Duodenal mucosa (tissue), 2 donors: ENCODE data around the gene UBE2U.
"Not testable (repeated sequence)": the region's sequence is repeated elsewhere in the genome, so short reads cannot be mapped to it uniquely, and the experiment has no call there.

Experiments used
- H3K27ac ChIP-seq: one replicate; pipeline ENCODE4 v1.7.0; 2013; ENCODE audit warnings: low read depth, low read length
- H3K27me3 ChIP-seq, 2 donors: one replicate each; pipeline ENCODE4 v1.7.0; 2013; ENCODE audit warnings: low read length in 2 of 2, control low read depth in 1 of 2; ENCODE audit not compliant: insufficient read depth in 2 of 2, control insufficient read depth in 1 of 2
- H3K36me3 ChIP-seq, 2 donors: one replicate each; pipeline ENCODE4 v1.7.0; 2013; ENCODE audit warnings: low read length in 2 of 2, control low read depth in 1 of 2; ENCODE audit not compliant: insufficient read depth in 2 of 2, control insufficient read depth in 1 of 2
- H3K4me1 ChIP-seq, 2 donors: one replicate each; pipeline ENCODE4 v1.7.0; 2013; ENCODE audit warnings: low read length in 2 of 2, control low read depth in 1 of 2; ENCODE audit not compliant: insufficient read depth in 2 of 2, control insufficient read depth in 1 of 2
- H3K4me3 ChIP-seq, 2 donors: one replicate each; pipeline ENCODE4 v1.7.0; 2013; ENCODE audit warnings: low read length in 2 of 2, low read depth in 1 of 2
- H3K9ac ChIP-seq, 2 donors: one replicate each; pipeline ENCODE4 v1.7.0; 2013; ENCODE audit warnings: low read length in 2 of 2, low read depth in 1 of 2
- H3K9me3 ChIP-seq, 2 donors: one replicate each; pipeline ENCODE4 v1.7.0; 2013; ENCODE audit warnings: low read length in 2 of 2, control low read depth in 1 of 2; ENCODE audit not compliant: control insufficient read depth in 1 of 2

Gene UBE2U

DNA sequence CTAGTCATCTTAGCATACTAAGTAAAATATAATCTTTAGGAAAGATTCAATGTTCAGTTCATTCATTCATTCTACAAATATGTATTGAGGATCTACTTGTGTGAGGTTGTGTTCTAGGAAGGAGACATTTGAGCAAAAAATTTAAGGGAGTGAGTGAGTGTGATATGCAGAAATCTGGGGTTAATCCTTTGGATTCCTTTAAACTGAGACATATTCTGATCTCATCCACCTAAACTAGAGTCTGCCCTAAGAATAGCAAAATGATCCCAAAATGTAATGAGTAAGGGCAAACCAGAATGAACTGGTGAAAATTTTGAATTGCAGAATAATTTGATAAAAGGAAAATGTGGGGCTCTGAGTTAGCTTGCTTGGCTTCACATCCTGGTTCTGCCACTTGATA, 8.6 kb downstream of the UBE2U start:
- H3K36me3 ChIP-seq: no peaks in the 10 kb centered on the region
- no peak overlapping the region for H3K27ac ChIP-seq
- H3K4me3 ChIP-seq: no peak overlapping the region
- no peak overlapping the region for H3K9ac ChIP-seq
- H3K27me3 ChIP-seq: no peaks in the 10 kb centered on the region
- H3K9me3 ChIP-seq: no peaks in the 10 kb centered on the region
- no peaks in the 10 kb centered on the region for H3K4me1 ChIP-seq

DNA sequence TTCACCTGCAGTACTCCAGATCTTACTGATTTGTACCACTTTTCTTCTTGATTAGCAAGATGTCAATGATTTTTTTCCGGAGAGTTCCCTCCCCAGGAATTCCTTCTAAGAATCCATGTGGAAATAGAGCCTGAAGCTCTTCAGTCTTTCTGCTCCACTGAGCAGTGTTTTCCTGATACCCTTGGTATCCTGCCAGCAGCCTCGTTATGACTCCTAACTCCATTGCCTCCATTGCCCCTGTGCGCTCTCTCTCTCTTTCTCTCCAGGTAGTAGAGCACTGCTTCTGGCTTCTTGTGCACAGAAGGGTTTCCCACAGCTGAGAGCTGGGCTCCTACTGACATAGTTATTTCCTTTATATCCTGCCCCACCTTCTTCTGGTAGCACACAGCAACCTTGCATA, 12.2 kb downstream of the UBE2U start:
- H3K27me3 ChIP-seq: no peaks in the 10 kb centered on the region
- no peaks in the 10 kb centered on the region for H3K36me3 ChIP-seq
- H3K9ac ChIP-seq: no peak overlapping the region
- no peak overlapping the region for H3K27ac ChIP-seq
- H3K9me3 ChIP-seq: no peaks in the 10 kb centered on the region
- no peak overlapping the region for H3K4me3 ChIP-seq
- H3K4me1 ChIP-seq: no peaks in the 10 kb centered on the region

DNA sequence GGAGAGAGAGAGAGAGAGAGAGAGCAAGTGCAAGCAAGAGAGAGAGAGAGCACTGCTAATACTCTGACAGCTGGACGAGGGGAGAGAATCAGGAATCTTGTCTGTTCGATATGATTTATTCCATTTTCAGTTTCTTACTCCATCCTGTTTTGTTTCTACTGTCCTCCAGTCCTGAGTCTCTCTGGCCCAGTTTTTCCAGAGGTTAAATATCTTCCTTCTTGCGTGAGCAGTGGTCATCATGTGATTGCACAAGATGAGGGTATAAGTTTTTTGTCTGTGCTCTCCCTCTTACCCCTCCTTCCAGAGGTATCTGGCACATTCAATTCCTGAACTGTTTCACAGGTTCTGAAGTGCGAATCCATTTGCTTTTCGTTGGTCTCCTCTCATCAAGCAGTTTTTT, 16.8 kb downstream of the UBE2U start:
- no peaks in the 10 kb centered on the region for H3K36me3 ChIP-seq
- H3K27me3 ChIP-seq: no peaks in the 10 kb centered on the region
- H3K9ac ChIP-seq: no peak overlapping the region
- H3K9me3 ChIP-seq: no peaks in the 10 kb centered on the region
- no peaks in the 10 kb centered on the region for H3K4me1 ChIP-seq
- no peak overlapping the region for H3K4me3 ChIP-seq
- H3K27ac ChIP-seq: no peak overlapping the region

DNA sequence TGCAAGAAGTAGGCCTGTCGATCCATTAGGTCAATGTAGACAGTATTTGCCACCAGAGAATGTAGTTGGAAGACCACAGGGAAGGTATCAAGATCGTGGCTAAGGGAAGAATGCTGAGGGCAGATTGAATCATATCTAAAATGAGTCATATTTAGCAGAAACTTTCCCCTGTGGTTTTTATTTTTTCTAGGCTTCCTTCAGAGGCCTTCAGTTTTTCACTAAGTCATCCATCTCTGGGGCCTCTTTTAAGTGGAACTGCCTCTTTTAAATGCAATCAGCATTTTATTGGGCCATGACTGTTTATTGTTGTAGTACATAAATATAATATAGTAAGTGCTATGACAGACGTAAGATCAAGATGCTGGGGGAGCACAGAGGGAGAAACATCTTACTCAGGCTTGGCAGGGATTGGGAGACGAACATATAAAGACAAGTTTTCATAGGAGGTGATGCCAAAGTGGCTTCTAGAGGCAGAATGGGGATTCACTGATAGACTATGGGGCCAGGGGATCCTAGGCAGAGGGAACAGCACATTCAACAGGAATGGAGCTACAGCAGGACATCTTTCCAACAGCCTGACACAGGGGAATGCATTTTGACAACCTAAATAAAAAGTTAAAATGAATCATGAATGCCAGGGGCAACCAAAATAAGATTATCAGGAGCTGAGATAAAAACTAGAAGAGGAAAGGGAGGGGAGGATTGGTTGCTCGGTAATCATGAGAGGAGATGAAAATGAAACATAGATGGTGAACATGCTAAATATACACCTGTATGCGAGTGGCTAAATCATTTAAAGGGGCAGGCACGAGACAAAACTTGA, 20.1 kb downstream of the UBE2U start:
- Histone ChIP-seq H3K4me3 (no peak overlapping the region), H3K27ac (no peak overlapping the region)

DNA sequence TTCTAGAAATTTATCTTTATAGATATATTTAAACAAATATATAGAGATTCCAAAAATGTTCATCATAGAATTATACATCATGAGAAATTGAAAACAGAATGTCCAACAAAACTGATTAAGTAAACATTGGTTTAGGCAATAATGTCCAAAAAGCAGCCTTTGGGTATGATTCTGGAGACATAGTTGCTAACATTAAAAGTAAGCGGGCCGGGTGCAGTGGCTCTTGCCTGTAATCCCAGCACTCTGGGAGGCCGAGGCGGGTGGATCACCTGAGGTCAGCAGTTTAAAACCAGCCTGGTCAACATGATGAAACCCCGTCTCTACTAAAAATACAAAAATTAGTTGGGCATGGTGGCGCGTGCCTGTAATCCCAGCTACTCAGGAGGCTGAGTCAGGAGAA, 20.8 kb downstream of the UBE2U start:
- not testable (repeated sequence) for H3K27me3 ChIP-seq, H3K4me1 ChIP-seq, H3K27ac ChIP-seq, H3K9ac ChIP-seq, H3K36me3 ChIP-seq, H3K4me3 ChIP-seq, H3K9me3 ChIP-seq

More for the DNA sequence above, 20.1 kb downstream of the UBE2U start:
- H3K36me3 ChIP-seq: no peaks in the 10 kb centered on the region
- H3K9ac ChIP-seq: no peak overlapping the region
- no peaks in the 10 kb centered on the region for H3K4me1 ChIP-seq
- H3K27me3 ChIP-seq: no peaks in the 10 kb centered on the region
- no peaks in the 10 kb centered on the region for H3K9me3 ChIP-seq

DNA sequence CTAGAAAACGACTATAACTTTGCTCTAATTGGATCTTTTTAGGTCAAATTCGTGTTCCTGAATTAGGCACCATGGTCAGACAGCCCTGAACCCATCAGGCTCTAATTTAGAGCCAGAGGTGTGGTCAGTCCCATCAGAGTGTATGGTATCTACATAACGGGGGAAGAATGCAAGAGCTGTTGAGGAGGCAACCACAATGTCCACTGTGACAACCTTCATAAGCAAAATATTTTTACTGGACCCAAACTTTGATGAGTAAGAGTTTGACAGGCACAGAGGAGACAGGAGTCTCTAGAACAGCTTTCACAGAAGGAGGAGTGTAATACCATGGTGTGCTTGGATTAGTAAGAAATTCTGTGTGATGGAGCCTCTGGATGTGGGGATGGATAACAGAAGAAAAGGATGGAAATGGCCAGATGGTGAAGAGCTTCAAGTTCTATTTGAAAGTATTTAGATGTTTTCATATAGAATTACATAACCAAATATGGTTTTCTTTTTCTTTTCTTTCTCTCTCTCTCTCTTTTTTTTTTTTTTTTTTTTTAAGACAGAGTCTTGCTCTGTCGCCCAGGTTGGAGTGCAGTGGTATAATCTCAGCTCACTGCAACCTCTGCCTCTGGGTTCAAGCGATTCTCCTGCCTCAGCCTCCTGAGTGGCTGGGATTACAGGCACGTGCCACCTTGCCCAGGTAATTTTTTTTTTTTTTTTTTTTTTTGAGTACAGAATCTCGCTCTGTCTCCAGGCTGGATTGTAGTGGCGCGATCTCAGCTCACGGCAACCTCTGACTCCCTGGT, 24.9 kb downstream of the UBE2U start:
- H3K9me3 ChIP-seq: no peaks in the 10 kb centered on the region
- no peaks in the 10 kb centered on the region for H3K36me3 ChIP-seq
- no peak overlapping the region for H3K27ac ChIP-seq
- no peak overlapping the region for H3K9ac ChIP-seq
- H3K4me1 ChIP-seq: no peaks in the 10 kb centered on the region
- H3K4me3 ChIP-seq: no peak overlapping the region
- peaks cover 0 to under 1% of the 10 kb centered on the region in 2 donors for H3K27me3 ChIP-seq

DNA sequence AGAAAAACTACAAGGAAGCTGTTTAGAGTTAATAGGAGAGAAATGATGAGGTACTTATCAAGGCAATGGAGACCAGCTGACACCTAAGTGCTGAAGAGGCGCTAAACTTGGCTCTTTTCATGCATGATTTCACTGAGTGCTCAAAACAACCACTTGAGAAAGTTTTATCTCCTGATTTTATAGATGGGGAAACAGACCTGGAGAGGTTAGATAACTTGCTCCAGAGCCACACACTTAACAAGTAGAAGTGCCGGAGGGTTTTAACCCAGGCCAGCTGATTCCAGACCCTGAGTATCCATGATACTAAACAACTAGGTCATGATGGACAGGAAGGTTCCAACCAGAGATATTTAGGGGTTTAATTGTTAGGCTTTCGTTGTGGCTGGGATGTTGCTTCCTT, 25.9 kb downstream of the UBE2U start:
- no peaks in the 10 kb centered on the region for H3K4me1 ChIP-seq
- no peaks in the 10 kb centered on the region for H3K36me3 ChIP-seq
- no peak overlapping the region for H3K9ac ChIP-seq
- H3K27me3 ChIP-seq: peaks cover 0 to 5% of the 10 kb centered on the region in 2 donors
- no peaks in the 10 kb centered on the region for H3K9me3 ChIP-seq
- no peak overlapping the region for H3K4me3 ChIP-seq
- no peak overlapping the region for H3K27ac ChIP-seq

DNA sequence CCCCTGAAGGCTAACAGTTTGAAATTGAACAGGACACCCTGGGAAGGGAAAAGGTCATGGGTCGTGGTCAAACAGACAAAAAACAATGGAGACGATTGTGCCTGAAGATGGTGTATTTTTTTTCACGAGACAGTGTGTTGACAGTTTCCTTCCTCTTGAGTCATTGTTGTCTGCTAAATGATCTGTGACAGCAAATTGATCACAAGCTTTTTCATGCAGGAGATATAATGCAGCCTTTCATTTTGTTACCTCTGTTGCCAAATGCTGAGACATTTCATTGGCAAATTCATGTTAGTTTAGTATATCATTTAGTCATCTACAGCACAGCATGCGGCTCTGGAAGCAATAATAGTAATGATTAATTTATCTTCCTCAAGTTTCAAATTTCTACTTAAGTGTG, 27.7 kb downstream of the UBE2U start:
- Histone ChIP-seq H3K4me3 (no peak overlapping the region), H3K9ac (no peak overlapping the region), H3K36me3 (no peaks in the 10 kb centered on the region), H3K27ac (no peak overlapping the region), H3K4me1 (peaks cover 0 to 13% of the 10 kb centered on the region in 2 donors), H3K27me3 (peaks cover 0 to 5% of the 10 kb centered on the region in 2 donors), H3K9me3 (no peaks in the 10 kb centered on the region)

DNA sequence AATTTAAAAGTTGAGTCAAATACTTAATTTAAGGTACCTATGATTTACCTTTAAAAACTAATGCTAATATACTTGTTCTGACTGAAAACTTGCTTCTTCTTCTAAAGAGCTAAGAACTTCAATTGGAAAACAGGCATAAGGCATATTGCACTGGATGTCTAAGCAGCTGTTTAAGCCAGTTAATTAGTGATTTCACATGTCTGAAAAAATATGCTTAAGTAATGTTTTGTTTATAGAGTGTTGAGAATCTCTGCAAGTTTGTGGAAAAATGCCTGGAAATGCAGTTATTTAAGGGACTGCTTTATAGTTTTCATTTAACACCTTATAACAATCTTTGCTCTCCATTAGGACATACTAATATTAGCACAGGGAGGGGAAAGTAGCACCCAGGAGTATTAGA, 28.2 kb downstream of the UBE2U start:
- no peaks in the 10 kb centered on the region for H3K36me3 ChIP-seq
- H3K27ac ChIP-seq: no peak overlapping the region
- H3K4me1 ChIP-seq: peaks cover 0 to 13% of the 10 kb centered on the region in 2 donors
- no peak overlapping the region for H3K4me3 ChIP-seq
- H3K9me3 ChIP-seq: no peaks in the 10 kb centered on the region
- H3K9ac ChIP-seq: no peak overlapping the region
- H3K27me3 ChIP-seq: peaks cover 3 to 5% of the 10 kb centered on the region in 2 donors

DNA sequence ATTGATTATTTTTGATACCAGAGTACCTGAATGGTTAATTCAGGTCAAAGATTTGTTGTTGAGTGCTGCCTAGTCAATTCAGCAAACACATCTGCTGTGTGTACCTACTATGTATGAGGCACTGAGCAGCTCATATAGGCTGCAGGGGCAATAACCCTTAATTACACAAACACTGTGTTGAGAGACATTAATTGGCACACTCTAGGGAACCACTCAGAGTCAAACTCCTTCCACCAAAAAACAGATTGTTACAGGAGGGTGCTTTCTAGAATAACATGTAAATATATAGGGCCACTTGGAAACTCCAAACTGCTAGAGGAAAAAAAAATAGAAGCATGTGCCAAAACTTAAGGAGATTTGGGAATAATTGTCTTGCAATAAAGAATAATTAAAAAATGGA, 31.3 kb downstream of the UBE2U start:
- Histone ChIP-seq H3K9me3 (no peaks in the 10 kb centered on the region), H3K27me3 (peaks cover 3 to 5% of the 10 kb centered on the region in 2 donors), H3K4me3 (no peak overlapping the region), H3K36me3 (no peaks in the 10 kb centered on the region), H3K27ac (no peak overlapping the region), H3K9ac (no peak overlapping the region), H3K4me1 (peaks cover 0 to 13% of the 10 kb centered on the region in 2 donors)
